ENCODE measurements around the gene GALNT1.

The GALNT1 gene

GRCh38 chr18:35682281-35682867, 100.8 kb downstream of the GALNT1 start:
- no peak for DNase-seq

DNA sequence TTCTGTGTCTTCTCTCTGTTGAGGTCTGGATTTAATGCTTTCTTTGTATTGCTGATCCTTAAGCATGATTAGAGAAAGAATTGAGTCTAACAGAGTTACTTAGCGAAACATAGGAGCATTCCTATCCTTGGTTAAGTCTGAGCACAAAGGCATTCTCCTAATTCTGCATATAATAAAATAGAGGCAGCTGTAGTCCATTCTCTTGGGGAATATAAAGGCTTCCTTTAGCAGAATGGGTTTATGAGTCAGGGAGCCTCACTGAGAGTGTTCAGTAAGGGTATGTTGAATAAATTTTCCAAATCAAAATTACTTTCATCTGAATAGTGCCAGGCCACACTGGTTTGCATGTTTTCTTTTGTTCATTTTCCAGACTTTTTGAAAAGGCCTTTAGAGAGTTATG, 101.5 kb downstream of the GALNT1 start:
- DNase-seq, result no peak

GRCh38 chr18:35688757-35689156, 107.2 kb downstream of the GALNT1 start:
- no peak for DNase-seq

DNA sequence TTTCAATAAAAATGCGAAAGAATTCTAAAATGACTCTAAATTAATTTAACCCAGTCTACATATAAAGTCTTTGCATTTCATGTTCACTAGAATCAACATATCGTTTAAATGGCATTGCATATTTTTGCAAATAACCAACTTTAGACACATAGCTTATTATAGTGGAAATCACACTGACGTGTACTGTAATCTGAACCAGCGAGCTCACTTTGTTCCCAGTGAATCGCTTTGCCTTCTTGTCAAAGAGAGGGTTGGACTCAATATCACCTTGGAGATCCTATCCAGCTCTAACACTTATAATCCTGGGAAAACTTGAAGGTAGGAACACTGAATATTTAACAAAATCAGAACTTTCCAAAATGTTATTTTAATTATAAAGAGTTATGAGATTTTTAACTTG, 108.2 kb downstream of the GALNT1 start:
- DNase-seq, result no peak

- DNase-seq, result no peak
Observed at GRCh38 chr18:35691625-35692024, 110.1 kb downstream of the GALNT1 start.

- no peak for DNase-seq
Observed at GRCh38 chr18:35692866-35693265, 111.3 kb downstream of the GALNT1 start.

DNA sequence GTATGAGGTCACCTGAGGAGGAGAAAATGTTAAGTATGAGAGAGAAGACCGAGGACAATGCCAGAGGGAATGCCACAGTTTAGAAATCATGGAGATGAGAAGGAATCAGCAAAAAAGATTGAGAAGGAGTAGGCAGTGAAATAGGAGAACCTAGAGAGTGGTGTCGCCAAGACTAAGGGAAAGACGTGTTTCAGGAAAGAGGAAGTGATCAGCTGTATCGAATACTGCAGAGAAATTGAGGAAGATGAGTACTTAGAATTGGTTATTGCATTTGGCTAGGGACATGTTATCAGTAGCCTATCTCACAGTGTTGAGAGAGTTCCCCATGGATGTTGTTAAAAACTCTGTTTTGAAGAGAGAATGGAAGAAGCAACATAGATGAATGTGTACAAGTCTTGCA, 112.3 kb downstream of the GALNT1 start:
- no peak for DNase-seq

GRCh38 chr18:35694808-35695207, 113.3 kb downstream of the GALNT1 start:
- DNase-seq, result no peak

- no peak for DNase-seq
Observed at GRCh38 chr18:35695384-35695783, 113.8 kb downstream of the GALNT1 start.

- no peak for DNase-seq
Observed at GRCh38 chr18:35695803-35696202, 114.3 kb downstream of the GALNT1 start.

DNA sequence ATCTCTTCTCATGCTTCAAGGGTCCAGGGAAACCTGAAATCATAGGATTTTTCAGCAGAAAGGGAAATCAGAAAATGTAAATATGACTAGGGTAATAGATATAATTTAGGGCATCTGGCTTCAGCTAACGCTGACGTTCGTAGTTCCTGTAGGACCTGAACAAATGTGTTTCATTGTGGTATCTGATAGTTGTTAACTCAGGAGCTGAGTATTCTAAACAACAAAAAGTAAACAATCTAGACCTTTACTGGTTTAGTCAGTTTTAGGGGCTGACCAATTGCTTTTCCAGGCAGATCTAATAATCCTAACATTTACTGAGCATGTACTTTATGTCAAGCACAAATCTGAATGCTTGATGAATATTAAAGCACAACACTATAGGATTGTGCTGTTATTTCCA, 114.8 kb downstream of the GALNT1 start:
- DNase-seq, result no peak

- DNase-seq, result no peak
Observed at GRCh38 chr18:35697869-35698268, 116.3 kb downstream of the GALNT1 start.

DNA sequence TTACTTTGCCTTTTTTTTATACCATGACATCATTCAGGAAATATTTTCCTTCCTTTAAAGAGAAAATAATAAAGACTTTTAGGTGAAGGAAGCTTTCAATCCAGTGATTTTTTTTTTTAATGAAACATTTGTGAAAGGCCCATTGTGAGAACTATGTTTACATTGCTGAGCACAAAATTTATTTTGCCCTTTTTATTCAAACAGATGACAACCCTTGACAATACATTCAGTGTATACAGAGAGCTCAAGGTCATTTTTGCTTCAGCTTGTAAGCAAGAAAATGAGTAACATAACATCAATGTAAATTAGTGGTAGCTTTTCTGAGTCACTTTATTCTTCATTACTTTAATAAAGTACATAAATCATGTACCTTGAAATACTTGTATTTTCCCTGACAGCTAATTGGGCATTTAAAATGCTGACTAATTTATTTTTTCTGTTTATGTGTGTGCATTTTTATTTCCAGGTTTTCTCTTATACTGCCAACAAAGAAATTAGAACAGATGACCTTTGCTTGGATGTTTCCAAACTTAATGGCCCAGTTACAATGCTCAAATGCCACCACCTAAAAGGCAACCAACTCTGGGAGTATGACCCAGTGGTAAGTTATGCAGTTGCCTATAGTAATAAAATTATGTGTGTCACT, 121.6 kb downstream of the GALNT1 start:
- DNase-seq, result peak; percentile 6

- DNase-seq, result no peak
Observed at GRCh38 chr18:35705988-35706387, 124.4 kb downstream of the GALNT1 start.

DNA sequence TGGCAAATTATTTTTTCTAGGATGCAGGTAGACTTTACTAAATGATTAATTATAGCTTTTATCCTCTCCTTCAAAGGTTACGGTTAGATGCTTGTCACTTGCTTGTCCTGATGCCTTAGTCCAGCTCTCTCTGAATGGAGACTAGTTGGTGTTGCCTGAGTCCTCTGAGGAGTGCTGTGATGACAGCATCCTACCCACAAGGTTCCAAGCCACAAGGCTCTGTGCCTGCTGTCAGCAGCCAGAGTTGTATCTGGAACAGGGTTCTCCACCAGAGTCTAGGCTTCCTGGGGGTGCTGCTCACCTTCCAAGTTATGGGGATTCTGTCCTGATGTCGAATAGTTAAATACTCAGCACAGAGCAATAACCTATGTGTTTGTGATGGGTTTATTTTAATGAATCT, 125.7 kb downstream of the GALNT1 start:
- DNase-seq, result no peak

DNA sequence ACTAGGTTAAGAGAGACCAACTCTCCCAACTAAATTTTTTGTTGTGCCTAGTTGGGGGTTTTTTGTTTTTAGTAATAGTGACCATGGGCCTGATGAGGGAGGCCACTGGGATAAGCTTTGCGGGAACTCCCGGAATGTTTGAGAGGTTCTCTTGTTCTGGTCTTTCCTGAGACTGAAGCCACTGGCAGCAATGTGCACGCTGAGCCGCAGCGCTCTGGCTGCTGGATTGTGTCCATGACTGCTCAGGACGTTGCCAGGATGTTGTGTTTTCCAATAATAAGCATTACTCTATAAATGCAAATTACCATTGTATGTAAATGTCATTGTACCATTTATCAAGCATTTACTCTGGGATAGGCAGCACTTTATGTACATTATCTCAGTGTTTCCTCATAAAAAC, 126.1 kb downstream of the GALNT1 start:
- no peak for DNase-seq

GRCh38 chr18:35710581-35710980, 129.0 kb downstream of the GALNT1 start:
- DNase-seq, result no peak

GRCh38 chr18:35711227-35711626, 129.7 kb downstream of the GALNT1 start:
- no peak for DNase-seq

GRCh38 chr18:35713545-35713944, 132.0 kb downstream of the GALNT1 start:
- DNase-seq, result no peak

GRCh38 chr18:35714539-35714938, 133.0 kb downstream of the GALNT1 start:
- no peak for DNase-seq

- DNase-seq, result no peak
Observed at GRCh38 chr18:35715139-35715538, 133.6 kb downstream of the GALNT1 start.

GRCh38 chr18:35716169-35716831, 134.8 kb downstream of the GALNT1 start:
- DNase-seq, result no peak

- DNase-seq, result no peak
Observed at GRCh38 chr18:35717182-35717581, 135.6 kb downstream of the GALNT1 start.

DNA sequence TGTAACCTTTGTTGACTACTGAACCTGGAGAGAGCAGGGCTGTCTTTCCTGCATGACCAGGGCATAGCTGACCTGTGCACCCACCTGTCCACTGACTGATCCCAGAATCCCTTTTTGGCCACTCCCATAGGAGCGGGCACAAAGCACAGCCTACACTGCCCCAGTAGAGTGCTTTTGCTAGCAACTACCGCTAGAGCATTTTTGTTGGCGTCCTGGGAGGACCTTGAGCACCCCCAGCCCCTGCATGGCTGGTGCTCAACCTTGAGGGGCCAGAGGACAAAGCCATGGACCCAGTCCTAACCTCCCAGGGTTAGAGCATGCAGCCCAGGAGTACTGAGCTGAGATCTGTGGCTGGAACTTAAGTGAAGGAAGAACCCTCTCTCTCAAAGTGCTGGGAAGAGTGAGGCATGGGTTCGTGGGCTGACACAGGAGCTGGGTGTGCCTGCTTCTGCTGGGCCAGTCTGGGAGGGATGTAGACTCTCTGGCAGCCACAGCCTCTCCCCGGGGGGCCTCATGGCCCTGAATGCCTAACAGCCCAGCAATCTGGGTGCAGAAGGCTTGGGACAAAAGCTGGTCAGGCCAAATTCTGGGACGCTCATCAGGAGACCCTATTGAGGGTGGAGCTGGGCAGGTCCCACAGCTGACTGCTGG, 140.0 kb downstream of the GALNT1 start:
- no peak for DNase-seq
